HG03571 (cell line): ENCODE data around the gene TRIM50.
"Not testable (repeated sequence)": the region's sequence is repeated elsewhere in the genome, so short reads cannot be mapped to it uniquely, and the experiment has no call there.

Experiments
- ATAC-seq: cut with Tn5 transposase; IDR thresholded peaks from one replicate; pipeline ENCODE4 v1.9.1; 2021; ENCODE audit not compliant: unreplicated experiment

The TRIM50 gene

DNA sequence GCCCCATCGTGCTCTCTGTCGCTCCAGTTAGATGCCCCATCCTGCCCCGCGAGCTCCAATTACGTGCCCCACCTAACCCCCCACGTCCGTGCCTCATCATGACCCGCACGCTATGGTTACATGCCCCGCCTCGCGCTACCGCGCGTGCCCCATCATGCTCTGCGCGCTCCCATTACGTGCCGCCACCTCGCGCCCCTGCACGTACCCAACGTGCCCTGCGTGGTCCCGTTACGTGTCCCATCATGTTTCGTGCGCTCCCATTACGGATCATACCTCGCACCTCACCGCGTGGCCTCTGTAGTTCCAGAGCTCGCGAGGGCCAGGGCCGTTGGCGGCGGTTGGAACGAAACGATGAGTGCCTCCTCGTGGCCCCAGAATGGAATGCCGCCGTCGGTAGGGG lies at the start of gene TRIM50, which contains the start of gene FKBP6:
Gene TRIM50, minus strand, starts transcription at position 161 of the 400 bp plus-strand sequence. CDS start 3,295 bp downstream, outside the sequence.
Gene FKBP6, plus strand, starts transcription at position 240 of the 400 bp plus-strand sequence. CDS start 268 bp downstream, outside the sequence.
- ATAC-seq, result not testable (repeated sequence)

DNA sequence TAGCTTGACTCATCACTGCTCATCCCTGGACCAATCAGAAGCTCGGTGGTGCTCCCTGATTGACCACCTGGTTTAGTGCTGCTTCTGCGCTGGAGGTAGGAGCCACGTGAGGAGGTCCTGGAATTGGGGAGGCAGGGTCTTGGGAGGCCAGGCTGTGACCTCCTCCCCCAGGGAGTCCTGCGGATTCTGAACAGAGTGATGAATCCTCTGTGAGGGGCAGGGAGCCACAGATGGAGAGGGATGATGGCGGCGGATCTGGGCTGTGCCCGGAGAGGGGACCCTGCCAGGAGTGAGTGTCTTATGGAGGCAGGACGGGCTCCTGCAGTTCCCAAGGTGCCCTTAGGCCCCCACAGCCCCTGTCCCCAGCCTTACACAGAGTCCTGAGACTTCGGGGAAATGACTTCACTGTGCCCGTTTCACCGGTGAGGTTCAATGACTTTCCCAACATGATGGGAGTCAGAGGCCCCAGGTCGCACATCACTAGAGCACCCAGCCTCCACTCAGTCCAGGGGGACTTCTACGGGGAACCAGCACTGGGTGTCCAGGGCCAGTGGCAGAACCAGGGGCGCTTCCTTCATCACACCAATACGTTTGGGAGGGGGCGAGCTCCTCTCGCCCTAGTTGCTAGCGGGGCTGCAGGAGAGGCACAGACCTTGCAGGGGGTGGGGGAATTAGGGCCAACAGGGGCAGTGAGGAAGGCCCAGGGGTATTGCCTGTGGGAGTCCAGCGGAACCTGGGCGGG lies 49.0 kb upstream of the TRIM50 start:
- ATAC-seq, result no peak

DNA sequence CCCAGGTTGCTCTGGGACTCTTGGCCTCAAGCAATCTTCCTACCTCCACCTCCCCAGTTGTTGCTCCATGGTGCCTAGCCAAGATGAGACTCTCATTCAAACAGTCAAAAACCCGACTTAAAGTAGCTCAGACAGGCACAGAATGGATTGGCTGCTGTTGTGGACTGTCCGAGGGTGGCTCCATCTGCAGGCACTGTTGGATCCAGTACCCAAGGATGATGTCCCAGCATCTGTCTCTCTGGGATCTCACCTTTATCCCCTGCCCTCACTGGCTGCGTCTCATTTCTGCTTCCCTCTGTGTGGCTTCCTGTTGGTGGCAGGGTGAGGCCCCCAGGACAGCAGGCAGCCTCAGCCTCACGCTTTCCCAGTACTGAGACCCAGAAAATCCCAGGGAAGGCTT lies 48.4 kb upstream of the TRIM50 start:
- not testable (repeated sequence) for ATAC-seq

DNA sequence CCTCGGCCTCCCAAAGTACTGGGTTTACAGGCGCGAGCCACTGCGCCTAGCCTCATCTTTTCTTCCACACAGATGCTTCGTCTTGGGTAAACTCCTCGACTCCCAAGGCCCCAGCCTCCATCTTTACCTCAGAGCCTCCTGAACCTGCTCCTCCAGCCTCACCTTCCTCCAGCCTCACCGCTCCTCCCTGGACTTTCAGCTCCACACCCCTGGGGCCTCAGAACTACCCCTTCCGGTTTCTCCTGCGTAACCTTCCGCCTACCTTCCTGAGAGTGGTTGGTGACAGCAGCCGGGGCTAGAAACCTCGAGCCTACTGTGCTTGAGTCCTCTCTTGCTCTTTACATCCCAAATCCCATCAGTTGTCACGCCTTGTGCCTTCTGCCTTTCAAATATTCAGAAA lies 45.9 kb upstream of the TRIM50 start:
- no peak for ATAC-seq

DNA sequence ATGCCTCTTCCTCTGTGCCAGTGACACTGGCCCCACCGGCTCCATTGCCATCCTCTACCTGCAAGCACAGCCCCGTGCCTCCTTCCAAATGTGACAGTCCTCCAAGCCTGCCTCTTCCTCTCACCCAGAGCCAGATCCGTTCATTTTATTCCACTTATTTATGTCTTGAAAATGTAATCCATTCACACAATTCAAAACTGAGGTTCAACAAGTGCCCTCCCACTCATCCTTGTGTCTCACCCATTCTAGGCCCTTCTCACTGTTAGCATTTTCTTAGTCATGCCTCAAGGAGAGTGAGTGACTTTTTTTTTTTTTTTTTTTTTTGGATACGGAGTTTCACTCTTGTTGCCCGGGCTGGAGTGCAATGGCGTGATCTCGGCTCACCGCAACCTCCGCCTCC lies 41.7 kb upstream of the TRIM50 start:
- no peak for ATAC-seq

DNA sequence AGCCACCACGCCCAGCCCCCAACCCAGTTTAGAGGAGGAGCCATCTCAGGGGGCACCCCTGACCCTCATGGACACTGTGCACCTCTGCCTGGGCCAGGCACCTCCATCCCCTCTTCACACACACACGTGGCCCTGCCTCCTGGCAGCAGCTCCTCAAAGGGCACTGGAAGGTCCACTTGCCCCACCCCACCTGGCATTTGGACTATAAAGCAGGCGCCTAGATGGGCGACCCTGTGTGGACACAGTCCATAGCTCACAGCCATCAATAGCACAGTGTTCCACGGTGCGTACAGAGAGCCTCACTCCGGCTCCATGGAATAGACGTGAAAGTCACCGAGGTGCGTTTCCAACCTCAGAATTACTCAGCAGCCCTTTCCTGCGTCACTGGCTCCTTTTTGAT lies 41.1 kb upstream of the TRIM50 start:
- ATAC-seq, result no peak

DNA sequence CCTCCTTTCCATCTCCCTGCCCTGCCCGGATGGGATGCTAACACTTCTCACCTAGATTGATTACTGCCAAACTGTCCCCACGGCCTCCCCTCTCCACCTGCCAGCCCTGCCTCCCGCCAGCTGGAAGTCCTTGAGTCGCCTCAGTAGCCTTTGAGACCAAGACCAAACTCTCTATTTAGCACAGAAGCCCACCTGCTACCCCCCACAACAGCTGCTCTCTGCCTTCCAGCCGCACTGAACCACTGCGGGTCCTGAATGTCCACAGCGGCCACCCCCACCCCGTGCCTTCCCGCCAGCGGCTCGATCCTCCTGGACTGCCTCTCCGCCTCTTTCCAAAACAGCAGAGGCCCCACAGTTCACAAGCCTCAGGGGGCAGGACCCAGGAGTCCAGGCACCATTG lies 39.1 kb upstream of the TRIM50 start:
- ATAC-seq, result no peak

DNA sequence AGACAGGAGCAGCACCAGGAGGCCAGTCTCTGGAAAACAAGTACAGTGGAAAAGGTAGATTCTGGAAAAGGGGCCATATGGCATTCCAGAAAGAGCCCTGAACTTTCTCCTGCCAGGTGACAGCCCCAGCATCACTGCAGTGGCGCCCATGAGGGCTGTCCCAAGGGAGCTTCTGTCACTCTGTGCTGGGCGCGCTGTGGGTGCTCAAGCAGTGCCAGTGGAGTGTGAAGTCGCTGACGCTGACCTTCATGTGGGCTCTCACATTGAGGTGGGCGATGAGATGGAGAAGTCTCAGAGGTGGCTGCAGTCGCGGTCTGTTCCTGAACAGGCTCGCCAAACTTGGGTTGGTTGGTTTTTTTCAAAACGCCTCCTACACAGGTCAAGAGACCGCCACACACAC lies 38.2 kb upstream of the TRIM50 start:
- ATAC-seq, result no peak

DNA sequence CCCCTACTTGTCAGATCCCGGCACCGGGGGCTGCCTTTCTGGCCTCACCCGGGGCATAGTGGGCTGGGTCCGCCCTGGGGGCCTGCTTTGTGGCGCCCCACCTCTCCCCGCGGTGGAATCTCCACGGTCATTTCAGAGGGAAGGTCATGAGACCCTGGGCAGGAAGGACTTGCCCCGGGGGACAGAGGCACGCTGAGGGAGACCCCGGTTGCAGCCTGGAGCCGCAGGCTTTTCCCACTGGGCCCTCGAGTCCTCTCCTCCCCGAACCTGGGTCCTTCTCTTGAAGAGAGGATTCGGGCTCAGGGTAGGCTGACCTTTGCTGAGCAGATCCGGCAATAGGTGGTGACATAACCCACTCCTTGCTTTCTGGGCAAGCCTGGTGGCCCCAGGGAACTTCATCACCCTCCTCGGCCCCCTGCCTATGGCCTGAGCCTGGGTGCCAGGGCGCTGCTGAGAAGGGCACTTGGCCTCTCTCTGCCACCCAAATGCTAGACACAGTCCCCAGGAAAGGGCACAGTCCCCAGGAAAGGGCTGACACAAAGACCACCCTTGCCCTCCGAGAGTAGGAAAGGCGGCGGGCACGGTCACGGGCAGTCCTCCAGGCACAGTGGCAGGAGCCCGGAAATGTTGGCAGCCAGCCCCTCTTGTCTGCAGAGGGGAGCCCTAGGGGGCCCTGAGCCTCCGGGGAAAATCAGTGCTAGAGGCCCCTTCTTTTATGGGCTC lies 36.3 kb upstream of the TRIM50 start:
- ATAC-seq, result no peak

DNA sequence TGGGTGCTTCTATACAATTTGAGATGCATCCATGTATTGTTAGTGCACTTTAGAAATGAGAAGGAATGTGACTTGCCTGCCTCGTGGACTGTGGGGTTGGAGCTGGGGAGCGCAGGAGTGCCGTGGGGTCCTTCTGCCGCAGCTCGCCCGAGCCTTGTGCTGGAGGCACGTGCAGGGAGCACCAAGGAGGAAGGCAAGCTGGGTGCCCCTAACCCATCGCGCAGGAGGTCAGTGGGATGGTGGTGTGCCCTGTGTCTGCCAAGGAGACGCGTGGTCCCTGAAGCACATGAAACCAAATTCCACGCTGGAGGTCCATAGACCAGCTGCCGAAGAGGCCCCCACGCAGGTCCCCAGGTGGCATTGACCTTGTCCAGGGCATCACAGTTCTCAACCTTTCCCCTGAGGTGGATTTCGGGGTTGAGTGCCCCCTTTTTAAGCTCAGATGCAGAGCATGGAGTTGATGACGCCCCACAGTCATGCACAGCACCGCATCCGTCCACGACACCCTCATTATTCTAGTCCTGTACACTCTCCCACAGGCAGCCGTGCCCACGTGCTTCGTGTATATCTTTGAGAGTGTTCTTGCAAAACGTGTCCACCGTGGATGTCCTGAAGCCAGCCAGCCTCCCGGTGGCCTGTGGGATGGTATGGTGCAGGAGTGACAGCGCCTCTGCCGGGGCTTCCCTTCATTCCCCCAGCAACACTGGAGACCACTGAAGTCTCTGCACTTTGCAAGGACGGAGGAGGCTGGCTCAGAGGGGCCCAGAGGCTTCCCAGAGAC lies 35.5 kb upstream of the TRIM50 start:
- no peak for ATAC-seq

DNA sequence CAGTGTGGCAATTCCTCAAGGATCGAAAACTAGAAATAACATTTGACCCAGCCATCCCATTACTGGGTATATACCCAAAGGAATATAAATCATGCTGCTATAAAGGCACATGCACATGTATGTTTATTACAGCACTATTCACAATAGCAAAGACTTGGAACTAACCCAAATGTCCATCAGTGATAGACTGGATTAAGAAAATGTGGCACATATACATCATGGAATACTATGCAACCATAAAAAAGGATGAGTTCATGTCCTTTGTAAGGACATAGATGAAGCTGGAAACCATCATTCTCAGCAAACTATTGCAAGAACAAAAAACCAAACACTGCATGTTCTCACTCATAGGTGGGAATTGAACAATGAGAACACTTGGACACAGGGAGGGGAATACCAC lies 32.7 kb upstream of the TRIM50 start:
- ATAC-seq, result not testable (repeated sequence)

DNA sequence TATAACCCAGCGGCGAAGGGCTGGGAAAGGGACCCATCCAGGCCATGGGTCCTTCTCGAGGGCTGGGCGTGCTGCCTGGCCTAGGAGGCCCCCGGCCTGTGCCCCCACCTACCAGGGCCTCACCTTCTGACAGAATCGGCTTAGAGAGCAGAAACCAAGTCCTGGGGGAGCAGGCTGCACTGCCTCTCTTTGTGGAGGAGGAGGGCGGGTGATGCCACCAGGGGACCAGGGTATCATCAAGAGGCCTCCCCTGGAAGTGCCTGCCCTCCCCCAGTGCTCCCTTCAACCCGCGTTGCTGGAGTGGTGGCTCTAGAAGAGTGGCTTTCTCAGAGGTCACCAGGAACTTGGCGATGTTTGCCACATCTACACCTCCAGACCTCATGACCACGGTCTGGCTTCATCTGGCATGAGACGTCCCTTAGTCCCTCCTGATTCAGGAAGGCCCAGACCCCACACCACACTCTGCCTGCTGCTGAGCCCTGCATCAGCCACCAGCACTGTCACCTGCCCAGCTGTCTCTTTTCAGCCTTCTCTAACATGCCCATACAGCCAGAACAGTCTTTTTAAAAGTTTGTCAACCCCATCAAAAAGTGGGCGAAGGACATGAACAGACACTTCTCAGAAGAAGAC lies 32.0 kb upstream of the TRIM50 start:
- ATAC-seq, result no peak

DNA sequence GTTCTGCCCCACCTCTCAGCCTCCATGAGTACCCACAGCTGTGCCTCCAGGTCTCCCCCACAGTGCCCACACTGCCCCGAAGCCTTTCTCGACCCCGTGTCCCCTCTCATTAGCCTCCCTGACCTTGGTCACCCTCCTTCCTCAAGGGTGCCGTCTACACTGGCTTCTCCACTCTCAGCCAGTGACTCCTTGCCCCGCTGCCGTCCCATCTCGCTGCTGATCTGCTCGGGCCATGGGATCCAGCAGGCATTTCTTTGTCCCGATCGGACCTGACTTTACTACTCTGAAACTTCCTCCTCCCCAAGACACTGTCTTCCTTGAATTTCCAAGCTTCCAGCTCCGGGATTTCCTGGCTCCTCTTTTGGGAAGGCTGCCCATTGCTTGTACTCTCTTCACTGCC lies 31.4 kb upstream of the TRIM50 start:
- no peak for ATAC-seq

DNA sequence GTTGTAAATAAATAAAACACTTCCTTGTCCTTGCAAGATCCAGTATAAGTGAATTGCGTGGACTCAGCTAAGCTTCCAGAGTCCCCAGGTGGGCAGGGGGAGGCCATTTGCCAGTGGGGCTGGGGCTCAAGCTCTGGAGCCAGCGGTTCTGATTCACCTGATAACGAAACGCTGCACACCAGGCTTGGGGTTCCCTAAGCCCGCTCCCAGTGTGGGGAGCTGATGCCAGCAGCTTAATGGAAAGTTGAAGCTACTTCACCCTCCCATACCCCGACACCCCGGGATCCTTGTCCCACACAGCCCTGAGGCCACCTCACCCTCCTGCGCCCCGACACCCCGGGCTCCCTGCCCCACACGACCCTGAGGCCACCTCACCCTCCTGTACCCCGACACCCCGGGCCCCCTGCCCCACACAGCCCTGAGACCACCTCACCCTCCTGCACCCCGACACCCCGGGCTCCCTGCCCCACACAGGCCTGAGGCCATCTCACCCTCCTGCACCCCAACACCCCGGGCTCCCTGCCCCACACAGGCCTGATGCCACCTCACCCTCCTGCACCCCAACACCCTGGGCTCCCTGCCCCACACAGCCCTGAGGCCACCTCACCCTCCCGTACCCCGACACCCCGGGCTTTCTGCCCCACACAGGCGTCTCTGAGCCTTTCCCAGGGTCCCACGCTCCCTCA lies 30.9 kb upstream of the TRIM50 start:
- no peak for ATAC-seq

DNA sequence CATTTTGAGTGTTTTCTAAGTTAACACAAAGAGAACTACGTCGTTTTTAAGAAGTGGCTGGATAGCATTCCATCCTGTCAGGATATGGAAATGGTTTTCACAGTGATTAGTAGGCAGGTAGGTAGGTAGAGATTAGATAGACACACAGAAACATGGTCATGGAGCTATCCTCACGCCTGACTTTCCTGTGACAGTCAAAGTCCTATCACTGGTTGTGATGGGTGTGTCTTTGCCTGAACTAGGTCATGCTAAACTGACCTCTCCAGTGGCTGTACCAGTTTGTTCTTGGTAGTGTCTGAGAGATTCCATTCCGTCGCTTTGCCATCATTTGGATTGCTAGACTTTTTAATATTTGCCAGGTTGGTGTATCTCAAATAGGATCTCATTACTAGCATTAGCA lies 28.3 kb upstream of the TRIM50 start:
- no peak for ATAC-seq

DNA sequence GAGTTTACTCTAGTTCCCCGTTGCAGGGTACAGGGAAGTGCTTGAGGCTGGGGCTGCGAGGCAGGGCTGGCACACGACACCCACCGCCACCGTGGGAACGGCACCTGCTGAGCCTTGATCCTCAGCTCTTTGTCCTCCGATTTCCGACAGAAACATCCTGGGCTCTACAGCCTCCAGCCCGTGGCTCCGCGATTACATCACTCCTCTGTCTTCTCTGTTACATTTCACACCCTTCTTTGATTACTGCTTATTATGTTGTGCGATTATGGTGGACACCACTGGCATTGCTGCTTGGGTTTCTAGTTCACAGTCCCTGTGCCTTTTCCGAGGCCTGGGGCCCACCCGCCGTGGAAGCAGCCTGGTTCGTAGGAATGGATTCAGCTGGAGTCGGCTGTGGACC lies 26.9 kb upstream of the TRIM50 start:
- ATAC-seq, result no peak

DNA sequence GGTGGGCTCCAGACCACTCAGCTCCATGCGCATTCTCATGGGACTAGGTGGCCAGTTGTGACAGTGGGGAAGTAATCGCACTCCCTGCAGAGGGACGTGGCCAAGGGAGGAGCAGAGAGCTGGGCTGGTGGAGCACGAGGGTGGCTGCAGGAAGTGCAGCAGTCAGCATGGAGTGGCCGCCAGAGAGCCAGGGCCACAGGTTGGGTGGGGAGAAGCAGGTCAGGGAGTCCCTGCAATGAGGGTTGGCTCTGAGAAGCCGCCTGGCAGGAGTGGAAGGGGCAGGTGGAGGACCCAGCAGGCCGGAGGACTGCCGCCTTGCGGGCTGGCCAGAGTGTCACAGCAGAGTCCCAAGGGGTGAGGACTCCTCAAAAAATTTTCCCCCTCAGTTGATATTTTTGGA lies 26.3 kb upstream of the TRIM50 start:
- ATAC-seq, result no peak

DNA sequence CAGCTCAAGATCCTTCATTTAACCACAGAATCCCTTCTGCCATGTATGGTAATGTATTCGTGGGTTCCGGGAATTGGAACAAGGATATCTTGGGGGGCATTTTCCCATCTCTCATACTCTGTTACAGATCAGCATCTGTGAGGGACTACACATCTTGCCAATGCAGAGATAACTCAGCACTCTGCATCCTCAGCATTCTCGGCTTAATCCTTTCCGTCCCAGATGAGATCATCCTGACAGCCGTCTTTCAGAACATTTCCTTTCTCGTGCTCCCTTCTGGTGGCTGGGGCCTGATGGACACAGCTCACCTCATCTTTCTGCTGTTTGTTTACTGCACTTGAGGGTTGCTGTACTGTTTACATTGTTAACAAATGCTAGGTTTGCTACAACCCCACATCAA lies 25.4 kb upstream of the TRIM50 start:
- no peak for ATAC-seq

DNA sequence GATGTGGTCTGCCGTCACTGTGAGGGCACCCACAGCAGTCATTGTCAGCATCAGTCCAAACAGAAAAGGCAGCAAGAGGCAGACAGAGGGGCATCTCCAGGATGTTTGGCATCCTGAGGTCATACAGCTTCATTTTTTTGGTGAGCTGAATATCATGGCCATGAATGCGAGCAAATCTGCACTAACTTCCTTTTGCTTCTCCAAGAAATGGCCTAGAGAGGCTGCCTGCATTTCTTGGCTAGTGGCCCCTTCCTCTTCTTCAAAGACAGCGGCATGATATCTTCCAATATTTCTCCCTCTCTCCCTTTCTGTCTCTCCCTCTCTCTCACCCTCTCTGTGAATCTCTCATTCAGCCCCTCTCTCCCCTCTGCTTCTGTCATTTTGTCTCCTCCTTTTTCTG lies 24.9 kb upstream of the TRIM50 start:
- ATAC-seq, result no peak

DNA sequence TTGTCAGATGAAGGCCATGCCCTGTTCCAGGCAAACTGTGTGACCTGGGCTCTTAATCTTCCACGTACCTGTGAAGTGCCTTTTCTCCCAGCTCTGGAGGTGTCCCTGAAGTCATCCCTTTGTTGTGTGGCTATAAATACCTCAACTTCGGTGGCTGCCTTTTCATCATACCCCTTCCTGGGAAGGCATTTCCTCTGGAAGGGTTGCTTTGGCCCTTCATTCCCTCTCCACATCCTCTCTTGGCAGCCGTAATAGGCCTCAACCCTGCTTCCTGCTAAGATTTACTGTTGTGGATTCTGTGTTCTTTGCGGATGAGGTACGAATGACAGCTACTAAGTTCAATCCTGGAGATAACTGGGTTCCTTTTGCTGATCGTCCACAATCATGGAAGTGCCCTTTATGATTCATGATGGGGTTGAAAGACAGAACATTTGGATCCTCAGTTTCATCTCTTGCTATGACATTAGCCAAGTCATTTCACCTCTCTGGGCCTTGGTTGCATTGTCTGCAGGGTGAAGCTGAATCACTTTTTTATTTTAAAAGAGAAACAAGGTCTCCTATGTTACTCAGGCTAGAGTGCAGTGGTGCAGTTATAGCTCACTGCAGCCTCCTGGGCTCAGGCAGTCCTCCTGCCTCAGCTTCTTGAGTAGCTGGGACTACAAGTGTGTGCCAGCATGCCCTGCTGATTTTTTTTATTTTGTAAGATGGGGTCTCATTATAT lies 23.7 kb upstream of the TRIM50 start:
- no peak for ATAC-seq
